Measurements from ENCODE around the gene B4GALT1.

The B4GALT1 gene

GRCh38 chr9:33112094-33112493 lies 55.0 kb downstream of the B4GALT1 start:
- in situ Hi-C loops (cut with HindIII; ENCODE audit: low pct_unique_long_range_greater_than_20kb, low sequenced_read_pairs) = no loop called here
- DNase-seq (ENCODE audit: low read depth in 1 of 2, low spot score in 1 of 2) = no peak
- no peak for TF ChIP-seq JUND (IDR thresholded peaks at IDR 0.05; ENCODE audit: low read depth)

- no peak for DNase-seq (ENCODE audit: low read depth in 1 of 2, low spot score in 1 of 2)
- no peak for TF ChIP-seq JUND (IDR thresholded peaks at IDR 0.05; ENCODE audit: low read depth)
- in situ Hi-C loops (cut with HindIII; ENCODE audit: low pct_unique_long_range_greater_than_20kb, low sequenced_read_pairs) = no loop called here
Measured at GRCh38 chr9:33111631-33112030, 55.5 kb downstream of the B4GALT1 start.

GRCh38 chr9:33110686-33111085 lies 56.5 kb downstream of the B4GALT1 start:
- no peak for DNase-seq (ENCODE audit: low read depth in 1 of 2, low spot score in 1 of 2)
- no peak for TF ChIP-seq JUND (IDR thresholded peaks at IDR 0.05; ENCODE audit: low read depth)
- in situ Hi-C loops (cut with HindIII; ENCODE audit: low pct_unique_long_range_greater_than_20kb, low sequenced_read_pairs) = no loop called here

DNA sequence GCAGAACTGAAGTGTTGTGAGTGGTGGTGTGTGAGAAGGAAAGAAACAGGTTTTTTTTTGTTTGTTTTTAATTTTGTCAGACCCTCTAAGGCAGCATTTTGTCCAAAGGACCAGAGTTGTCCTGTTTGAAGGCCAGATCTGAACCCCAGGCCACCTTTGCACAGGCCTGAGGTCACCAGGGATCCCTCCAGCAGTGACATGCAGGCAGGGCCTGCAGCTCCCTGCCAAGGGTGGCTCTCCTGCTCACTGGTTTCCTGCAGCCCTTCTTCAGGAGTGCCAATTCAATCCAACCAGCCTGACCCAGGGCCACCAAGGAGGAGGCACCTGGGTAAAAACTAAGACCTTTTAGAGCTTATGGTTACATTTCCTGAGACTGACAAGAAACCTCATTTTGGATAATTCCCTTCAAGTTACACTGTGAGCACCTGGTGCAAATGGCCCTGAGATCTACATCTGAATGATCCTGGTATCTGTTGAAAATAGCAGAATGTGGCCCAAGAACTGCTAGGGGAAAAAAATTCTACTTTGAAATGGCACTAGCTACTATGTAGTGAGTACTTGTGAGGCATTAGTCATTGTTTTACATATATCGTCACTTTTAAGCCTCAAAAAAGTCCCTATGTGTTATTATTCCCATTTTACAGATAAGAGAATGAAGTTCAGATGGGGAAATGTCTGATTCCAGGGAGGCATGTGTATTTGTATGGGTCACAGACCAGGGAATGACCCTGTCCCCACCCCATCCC lies 57.1 kb downstream of the B4GALT1 start:
- no peak for TF ChIP-seq JUND (IDR thresholded peaks at IDR 0.05; ENCODE audit: low read depth)
- in situ Hi-C loops (cut with HindIII; ENCODE audit: low pct_unique_long_range_greater_than_20kb, low sequenced_read_pairs) = no loop called here

DNA sequence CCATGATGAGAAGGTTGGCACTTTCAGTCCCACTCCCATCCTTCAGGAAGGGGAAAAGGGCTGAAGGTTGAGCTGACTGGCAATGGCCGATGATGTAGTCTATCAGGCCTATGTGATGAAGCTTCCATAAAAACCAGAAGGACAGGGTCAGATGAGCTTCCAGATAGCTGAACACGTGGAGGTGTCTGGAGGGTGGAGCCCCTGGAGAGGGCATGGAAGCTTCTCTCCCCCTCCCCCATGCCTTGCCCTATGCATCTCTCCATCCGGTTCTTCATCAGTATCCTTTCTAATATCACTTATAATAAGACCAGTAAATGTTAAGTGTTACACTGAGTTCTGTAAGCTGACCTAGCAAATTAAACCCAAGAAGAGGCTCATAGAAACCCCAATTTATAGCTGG lies 58.0 kb downstream of the B4GALT1 start:
- in situ Hi-C loops (cut with HindIII; ENCODE audit: low pct_unique_long_range_greater_than_20kb, low sequenced_read_pairs) = no loop called here
- peak in 1 of 2 experiments; percentile 27 for DNase-seq (ENCODE audit: low read depth in 1 of 2, low spot score in 1 of 2)
- TF ChIP-seq JUND (IDR thresholded peaks at IDR 0.05; ENCODE audit: low read depth) = no peak

More for the DNA sequence above, 57.1 kb downstream of the B4GALT1 start:
- DNase-seq (ENCODE audit: low read depth in 1 of 2, low spot score in 1 of 2) = no peak

GRCh38 chr9:33108472-33108871 lies 58.7 kb downstream of the B4GALT1 start:
- TF ChIP-seq JUND (IDR thresholded peaks at IDR 0.05; ENCODE audit: low read depth) = no peak
- in situ Hi-C loops (cut with HindIII; ENCODE audit: low pct_unique_long_range_greater_than_20kb, low sequenced_read_pairs) = no loop called here
- DNase-seq (ENCODE audit: low read depth in 1 of 2, low spot score in 1 of 2) = no peak

DNA sequence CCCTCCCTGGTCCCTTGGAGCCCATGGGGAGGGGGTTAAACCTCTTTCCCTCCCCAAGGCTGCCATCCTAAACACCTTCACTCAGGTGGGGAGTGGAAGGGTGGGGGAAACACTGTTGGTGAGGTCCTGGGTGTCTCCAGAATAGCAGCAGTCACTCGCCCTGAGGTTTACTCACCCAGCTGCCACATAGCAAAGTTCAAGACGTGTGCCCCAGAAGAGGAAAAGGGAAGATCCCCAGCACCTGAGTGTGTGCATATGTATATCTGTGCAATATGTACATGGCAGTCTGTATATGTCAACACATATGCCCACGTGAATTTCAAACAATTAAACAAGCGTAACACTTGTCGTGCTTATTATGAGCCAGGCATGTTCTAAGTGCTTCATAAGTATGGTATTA lies 59.4 kb downstream of the B4GALT1 start:
- in situ Hi-C loops (cut with HindIII; ENCODE audit: low pct_unique_long_range_greater_than_20kb, low sequenced_read_pairs) = no loop called here
- no peak for DNase-seq (ENCODE audit: low read depth in 1 of 2, low spot score in 1 of 2)
- TF ChIP-seq JUND (IDR thresholded peaks at IDR 0.05; ENCODE audit: low read depth) = no peak

DNA sequence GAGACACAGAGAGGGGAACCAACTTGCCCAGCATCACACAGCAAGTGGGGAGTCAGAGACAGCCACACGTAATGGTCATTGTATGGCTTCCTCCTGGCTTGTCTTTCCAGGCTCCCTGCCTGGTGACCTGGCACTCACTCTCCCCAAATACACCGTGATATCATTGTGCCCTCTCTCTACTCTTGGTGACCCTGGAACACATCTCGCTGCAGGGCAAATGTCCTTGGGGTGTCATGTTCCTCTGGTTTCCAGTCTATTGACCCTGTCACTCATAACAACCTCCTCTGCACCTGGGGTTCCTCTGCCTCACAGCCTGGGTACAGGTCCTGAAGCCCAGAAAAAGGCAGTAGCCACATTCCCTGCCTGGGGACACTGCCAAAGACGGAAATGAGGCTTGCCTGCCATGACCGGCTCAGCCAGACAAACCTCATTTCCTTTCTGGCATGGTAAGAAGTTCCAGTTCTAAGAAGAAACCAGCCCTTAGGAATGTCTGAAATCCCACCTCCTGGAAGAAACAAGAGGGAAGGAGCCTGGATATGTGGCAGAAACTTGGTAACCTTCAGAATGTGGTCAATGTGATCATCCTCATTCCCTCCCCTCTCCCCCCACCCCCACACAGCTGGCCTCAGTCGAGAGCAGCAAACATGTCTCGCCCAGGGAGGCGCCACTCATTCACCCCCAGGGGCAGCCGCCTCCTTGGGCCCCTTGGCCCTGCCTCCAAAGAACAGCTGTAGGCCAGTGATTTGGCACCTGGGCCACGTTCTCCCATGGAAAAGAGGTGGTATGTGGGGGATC lies 60.1 kb downstream of the B4GALT1 start:
- peak in 1 of 2 experiments; percentile 86 for DNase-seq (ENCODE audit: low read depth in 1 of 2, low spot score in 1 of 2)
- in situ Hi-C loops (cut with HindIII; ENCODE audit: low pct_unique_long_range_greater_than_20kb, low sequenced_read_pairs) = no loop called here
- TF ChIP-seq JUND (IDR thresholded peaks at IDR 0.05; ENCODE audit: low read depth) = no peak

- TF ChIP-seq JUND (IDR thresholded peaks at IDR 0.05; ENCODE audit: low read depth) = no peak
- DNase-seq (ENCODE audit: low read depth in 1 of 2, low spot score in 1 of 2) = peak in 1 of 2 experiments; percentile 42
- in situ Hi-C loops (cut with HindIII; ENCODE audit: low pct_unique_long_range_greater_than_20kb, low sequenced_read_pairs) = no loop called here
Measured at GRCh38 chr9:33106372-33106771, 60.8 kb downstream of the B4GALT1 start.

DNA sequence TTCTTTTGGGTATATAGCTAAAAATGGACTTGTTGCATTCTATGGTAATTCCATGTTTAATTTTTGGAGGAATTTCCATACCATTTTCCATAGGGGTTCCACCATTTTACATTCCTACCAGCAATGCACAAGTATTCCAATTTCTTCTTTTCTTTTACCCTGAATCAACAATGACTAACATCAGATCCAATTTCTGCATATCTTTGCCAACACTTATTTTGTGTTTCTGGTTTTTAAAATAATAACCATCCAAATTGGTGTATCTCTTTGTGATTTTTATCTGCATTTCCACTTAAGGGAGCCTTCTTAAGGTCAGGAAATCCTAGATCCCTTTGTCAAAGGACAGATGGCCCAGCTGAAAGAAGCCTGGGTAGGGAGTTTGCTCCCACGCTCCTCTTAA lies 61.2 kb downstream of the B4GALT1 start:
- in situ Hi-C loops (cut with HindIII; ENCODE audit: low pct_unique_long_range_greater_than_20kb, low sequenced_read_pairs) = no loop called here
- no peak for TF ChIP-seq JUND (IDR thresholded peaks at IDR 0.05; ENCODE audit: low read depth)

DNA sequence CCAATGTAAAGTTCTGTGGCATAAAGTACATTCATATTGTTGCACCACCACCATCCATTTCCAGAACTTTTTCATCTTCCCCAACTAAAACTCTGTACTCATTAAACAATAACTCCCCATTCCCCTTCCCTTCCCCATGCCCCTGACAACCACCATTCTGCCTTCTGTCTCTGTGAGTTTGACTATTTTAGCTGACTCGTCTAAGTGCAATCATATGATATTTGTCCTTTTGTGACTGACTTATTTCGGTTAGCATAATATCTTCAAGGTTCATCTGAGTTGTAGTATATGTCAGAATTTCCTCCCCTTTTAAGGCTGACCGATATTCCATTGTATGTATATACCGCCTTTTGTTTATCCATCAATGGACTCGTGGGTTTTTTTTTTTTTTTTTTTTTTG lies 61.6 kb downstream of the B4GALT1 start:
- in situ Hi-C loops (cut with HindIII; ENCODE audit: low pct_unique_long_range_greater_than_20kb, low sequenced_read_pairs) = no loop called here
- no peak for DNase-seq (ENCODE audit: low read depth in 1 of 2, low spot score in 1 of 2)
- no peak for TF ChIP-seq JUND (IDR thresholded peaks at IDR 0.05; ENCODE audit: low read depth)

More for the DNA sequence above, 61.2 kb downstream of the B4GALT1 start:
- no peak for DNase-seq (ENCODE audit: low read depth in 1 of 2, low spot score in 1 of 2)

DNA sequence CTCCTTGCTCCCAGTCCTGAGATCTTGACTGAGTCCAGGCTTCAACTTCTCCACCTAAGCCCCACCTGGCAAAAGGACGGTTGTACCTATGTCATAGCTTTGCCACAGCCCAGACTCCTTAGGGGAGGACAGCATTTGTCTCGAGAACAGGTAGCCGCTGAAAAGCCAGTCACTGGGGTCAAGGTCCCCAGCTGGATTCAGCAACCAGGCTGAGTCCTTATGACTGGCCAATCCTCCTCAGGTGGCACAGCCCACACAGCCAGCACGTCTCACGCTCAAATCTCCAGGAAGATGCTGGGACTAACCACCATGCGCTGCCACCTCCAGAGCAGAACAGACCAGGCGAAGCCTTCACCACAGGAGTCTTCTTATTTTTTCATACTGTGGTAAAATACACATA lies 62.7 kb downstream of the B4GALT1 start:
- no peak for DNase-seq (ENCODE audit: low read depth in 1 of 2, low spot score in 1 of 2)
- no peak for TF ChIP-seq JUND (IDR thresholded peaks at IDR 0.05; ENCODE audit: low read depth)
- in situ Hi-C loops (cut with HindIII; ENCODE audit: low pct_unique_long_range_greater_than_20kb, low sequenced_read_pairs) = no loop called here

Data from T47D (cell line).